GM23248 (cell line): Measurements from ENCODE around the gene ACE. TPM values are rescaled to one million over a fixed set of nuclear protein-coding genes. Genes with fewer than 3 reads are reported as not detected.
A peak's percentile ranks its signal among the peaks of the same experiment; 100 is the strongest.

Experiments used
- DNase-seq: peaks from one replicate; pipeline ENCODE4 v3.0.0-alpha.2; 2015
- H2AFZ ChIP-seq: fragments of 200-600 bp; sonication (generic); 2 replicates; pipeline ENCODE4 v1.6.1; 2016; ENCODE audit warnings: antibody characterized with exemption
- H3F3A ChIP-seq: fragments of 200-600 bp; sonication (generic); 2 replicates; pipeline ENCODE4 v1.6.1; 2016; ENCODE audit warnings: mild to moderate bottlenecking, antibody characterized with exemption, mixed run types; ENCODE audit not compliant: insufficient read depth
- H3K27ac ChIP-seq: fragments of 200-600 bp; sonication (generic); 2 replicates; pipeline ENCODE4 v1.5.1; 2016; ENCODE audit warnings: mild to moderate bottlenecking
- H3K27me3 ChIP-seq: fragments of 200-600 bp; sonication (generic); replicated peaks from 2 replicates; pipeline ENCODE4 v1.6.1; 2016; ENCODE audit warnings: mild to moderate bottlenecking; ENCODE audit not compliant: insufficient read depth
- H3K36me3 ChIP-seq: fragments of 200-600 bp; sonication (generic); 2 replicates; pipeline ENCODE4 v1.6.1; 2016; ENCODE audit warnings: low read depth, mild to moderate bottlenecking
- H3K4me1 ChIP-seq: fragments of 200-600 bp; sonication (generic); 2 replicates; pipeline ENCODE4 v1.6.1; 2016; ENCODE audit warnings: mild to moderate bottlenecking; ENCODE audit not compliant: insufficient read depth
- H3K4me2 ChIP-seq: fragments of 200-600 bp; sonication (generic); one replicate; pipeline ENCODE4 v1.6.1; 2016; ENCODE audit warnings: mild to moderate bottlenecking; ENCODE audit not compliant: unreplicated experiment
- H3K4me3 ChIP-seq: fragments of 200-600 bp; sonication (generic); 2 replicates; pipeline ENCODE4 v1.5.1; 2016; ENCODE audit warnings: mild to moderate bottlenecking
- H3K79me2 ChIP-seq: fragments of 200-600 bp; sonication (generic); 2 replicates; pipeline ENCODE4 v1.6.1; 2016; ENCODE audit warnings: mild to moderate bottlenecking; ENCODE audit not compliant: insufficient read depth
- H3K9ac ChIP-seq: fragments of 200-600 bp; sonication (generic); 2 replicates; pipeline ENCODE4 v1.6.1; 2016; ENCODE audit warnings: mild to moderate bottlenecking
- H3K9me2 ChIP-seq: fragments of 200-600 bp; sonication (generic); 2 replicates; pipeline ENCODE4 v1.6.1; 2016; ENCODE audit warnings: mixed run types, mild to moderate bottlenecking, moderate library complexity; ENCODE audit not compliant: insufficient read depth
- H3K9me3 ChIP-seq: fragments of 200-600 bp; sonication (generic); one replicate; pipeline ENCODE4 v1.6.1; 2017; ENCODE audit warnings: low read depth
- H4K20me1 ChIP-seq: fragments of 200-600 bp; sonication (generic); 2 replicates; pipeline ENCODE4 v1.6.0; 2016; ENCODE audit not compliant: insufficient read depth
- EZH2 ChIP-seq: fragments of 200-600 bp; sonication (generic); IDR thresholded peaks from 2 replicates; pipeline ENCODE4 v1.6.1; 2018; ENCODE audit warnings: antibody characterized with exemption, mild to moderate bottlenecking; ENCODE audit not compliant: insufficient read depth, poor library complexity, severe bottlenecking
- EZH2phosphoT487 ChIP-seq: fragments of 200-600 bp; sonication (generic); IDR thresholded peaks from 2 replicates; pipeline ENCODE4 v1.6.1; 2018; ENCODE audit warnings: antibody characterized with exemption, moderate library complexity, mild to moderate bottlenecking, low read depth; ENCODE audit not compliant: insufficient read depth
- WGBS, 2 experiments: methylation state at CpG; one replicate each; pipeline ENCODE4 v1.1.6; 2015 to 2017; ENCODE audit warnings: low lambda C conversion rate in 2 of 2, low coverage in 1 of 2; ENCODE audit errors: missing lambda C conversion rate in 2 of 2; 5-methylcytosine and 5-hydroxymethylcytosine counted together
- in situ Hi-C: fragments of 300-500 bp; cut with MboI; formaldehyde crosslinking; loops from 2 replicates; pipeline ENCODE4 v1.15.0; 2020
- polyA plus RNA-seq: library from polyadenylated mRNA; unstranded; fragments of >200 nt; fragmentation: Nextera tagmentation; extraction: Ambion mirVana; gene quantifications from 2 replicates; pipeline ENCODE4 v1.2.1, GENCODE V29; 2016
- total RNA-seq: library from RNA; depleted of rRNA; stranded (reverse); fragments of >200 nt; shearing (Covaris generic); gene quantifications from 2 replicates; pipeline ENCODE4 v1.2.3, GENCODE V29; 2014

ACE gene
- total and polyA plus RNA-seq, 2 experiments from 2014 or later = 2.2 to 3.4 TPM

DNA sequence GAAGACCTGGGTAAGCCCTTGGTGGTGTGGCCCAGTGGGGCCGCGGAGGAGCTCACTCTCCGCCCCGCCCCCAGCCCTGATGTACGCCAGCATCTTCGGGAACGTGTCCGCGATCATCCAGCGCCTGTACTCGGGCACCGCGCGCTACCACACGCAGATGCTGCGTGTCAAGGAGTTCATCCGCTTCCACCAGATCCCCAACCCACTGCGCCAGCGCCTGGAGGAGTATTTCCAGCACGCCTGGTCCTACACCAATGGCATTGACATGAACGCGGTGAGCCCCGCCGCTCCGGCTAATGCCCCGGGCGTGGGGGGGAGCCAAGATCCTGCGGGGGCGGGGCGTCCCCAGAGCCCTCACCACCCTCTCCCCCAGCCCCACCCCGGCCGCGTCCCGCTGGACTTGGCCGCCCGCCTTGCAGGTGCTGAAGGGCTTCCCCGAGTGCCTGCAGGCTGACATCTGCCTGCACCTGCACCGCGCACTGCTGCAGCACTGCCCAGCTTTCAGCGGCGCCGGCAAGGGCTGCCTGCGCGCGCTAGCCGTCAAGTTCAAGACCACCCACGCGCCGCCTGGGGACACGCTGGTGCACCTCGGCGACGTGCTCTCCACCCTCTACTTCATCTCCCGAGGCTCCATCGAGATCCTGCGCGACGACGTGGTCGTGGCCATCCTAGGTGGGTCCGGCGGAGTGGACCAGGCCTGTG lies 61.3 kb downstream of the ACE start:
- no peaks in the 10 kb centered on the region for H4K20me1 ChIP-seq
- no peaks in the 10 kb centered on the region for H3K4me1 ChIP-seq
- no peaks in the 10 kb centered on the region for H3K9me3 ChIP-seq
- WGBS, 2 experiments = 7 to 8% methylated on average over 45 to 53 of the region's 62 CpGs
- H3K4me2 ChIP-seq = peak overlapping the region; percentile 4
- no peak overlapping the region for H3K9ac ChIP-seq
- no peaks in the 10 kb centered on the region for H3F3A ChIP-seq
- H3K27me3 ChIP-seq = peaks cover 22% of the 10 kb centered on the region
- 0 out of 2 replicates have a peak overlapping the region, but pooled peaks have one; percentile 2 for H3K4me3 ChIP-seq
- no peaks in the 10 kb centered on the region for H3K79me2 ChIP-seq
- no peak overlapping the region for H3K27ac ChIP-seq
- H3K36me3 ChIP-seq = no peaks in the 10 kb centered on the region
- peak; percentile 40 for DNase-seq
- in situ Hi-C loops = no loop called here
- TF ChIP-seq EZH2 = no peak
- TF ChIP-seq EZH2phosphoT487 = no peak
- H2AFZ ChIP-seq = no peak overlapping the region
- H3K9me2 ChIP-seq = no peaks in the 10 kb centered on the region

DNA sequence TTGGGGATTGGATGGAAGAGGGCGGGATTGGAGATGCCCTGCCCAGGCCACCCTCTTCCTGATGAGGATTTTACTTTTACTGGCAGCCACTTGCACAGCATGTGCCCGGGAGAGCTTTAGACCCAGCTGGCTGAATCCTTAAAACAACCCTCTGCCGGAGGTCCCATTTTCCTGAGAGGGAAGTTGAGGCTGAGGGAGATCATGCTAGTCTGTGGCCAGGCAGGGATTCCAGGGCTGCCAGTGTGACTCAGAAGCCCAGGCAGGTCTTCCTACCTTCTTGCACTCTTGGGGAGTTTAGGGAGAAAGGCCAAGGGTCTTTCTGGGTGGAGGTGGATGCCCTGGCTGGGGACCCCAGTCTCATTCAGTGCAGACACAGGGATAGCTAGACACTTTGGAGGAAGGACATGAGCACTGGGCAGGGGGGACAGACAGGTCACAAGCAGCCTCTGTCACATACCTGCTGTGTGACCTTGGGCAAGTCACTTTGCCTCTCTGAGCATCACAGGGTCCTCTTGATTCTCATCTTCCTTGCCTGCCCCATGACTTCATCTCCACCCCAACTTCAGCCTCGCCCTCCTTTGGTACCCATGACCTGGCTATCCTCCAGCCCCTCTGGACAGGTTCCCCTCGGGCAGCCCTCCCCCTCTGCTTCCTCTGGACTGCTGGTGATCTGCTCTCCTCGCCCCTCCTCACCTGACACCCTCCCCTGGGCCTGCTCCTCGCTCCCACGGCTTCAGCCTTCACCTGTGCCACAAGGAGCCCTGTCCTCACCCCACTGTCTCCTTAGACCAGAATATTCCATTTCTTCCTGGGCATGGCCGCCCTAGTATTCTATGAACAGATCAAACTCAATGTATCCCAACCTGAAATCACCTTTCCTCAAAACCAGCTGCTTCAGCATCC lies 62.1 kb downstream of the ACE start:
- Histone ChIP-seq H3K4me3 (no peak overlapping the region), H3K27me3 (peaks cover 22% of the 10 kb centered on the region), H3K9me2 (no peaks in the 10 kb centered on the region), H3K4me2 (no peak overlapping the region), H4K20me1 (no peaks in the 10 kb centered on the region), H3K36me3 (no peaks in the 10 kb centered on the region), H3K4me1 (no peaks in the 10 kb centered on the region), H2AFZ (no peak overlapping the region), H3K79me2 (no peaks in the 10 kb centered on the region), H3F3A (no peaks in the 10 kb centered on the region), H3K9me3 (no peaks in the 10 kb centered on the region), H3K9ac (no peak overlapping the region), H3K27ac (no peak overlapping the region)
- in situ Hi-C loops = no loop called here
- TF ChIP-seq EZH2phosphoT487 = no peak
- no peak for TF ChIP-seq EZH2
- DNase-seq = no peak
- 58 to 67% methylated on average over 9 of the region's 9 CpGs for WGBS, 2 experiments

DNA sequence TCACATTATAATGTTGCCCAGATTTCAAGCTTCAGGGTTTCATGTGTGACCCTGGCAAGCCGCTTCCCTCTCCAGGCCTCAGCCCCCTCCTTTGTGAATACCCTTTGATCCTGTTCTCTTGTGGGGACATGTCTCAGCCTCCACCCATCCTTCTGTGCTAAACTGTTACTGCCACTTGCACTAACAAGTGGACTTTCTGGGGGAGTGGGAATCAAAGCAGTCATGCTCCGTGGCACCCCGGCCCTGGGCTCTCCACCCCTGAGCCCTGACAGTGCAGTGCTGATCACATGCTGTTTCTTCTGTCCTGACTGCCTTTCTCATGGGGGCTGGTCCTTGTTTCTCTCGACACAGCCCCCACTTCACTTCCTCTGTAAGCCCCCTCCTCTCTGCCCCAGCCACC lies 63.7 kb downstream of the ACE start:
- Histone ChIP-seq H2AFZ (no peak overlapping the region), H3K9me2 (no peaks in the 10 kb centered on the region), H3K9ac (no peak overlapping the region), H4K20me1 (no peaks in the 10 kb centered on the region), H3K79me2 (no peaks in the 10 kb centered on the region), H3K27ac (no peak overlapping the region), H3K9me3 (no peaks in the 10 kb centered on the region), H3K27me3 (peaks cover 22% of the 10 kb centered on the region), H3K4me3 (no peak overlapping the region), H3K36me3 (no peaks in the 10 kb centered on the region), H3F3A (no peaks in the 10 kb centered on the region), H3K4me1 (no peaks in the 10 kb centered on the region), H3K4me2 (no peak overlapping the region)
- WGBS, 2 experiments = 79 to 80% methylated on average over 4 of the region's 4 CpGs
- in situ Hi-C loops = no loop called here
- TF ChIP-seq EZH2 (no peak), EZH2phosphoT487 (no peak)
- DNase-seq = no peak

DNA sequence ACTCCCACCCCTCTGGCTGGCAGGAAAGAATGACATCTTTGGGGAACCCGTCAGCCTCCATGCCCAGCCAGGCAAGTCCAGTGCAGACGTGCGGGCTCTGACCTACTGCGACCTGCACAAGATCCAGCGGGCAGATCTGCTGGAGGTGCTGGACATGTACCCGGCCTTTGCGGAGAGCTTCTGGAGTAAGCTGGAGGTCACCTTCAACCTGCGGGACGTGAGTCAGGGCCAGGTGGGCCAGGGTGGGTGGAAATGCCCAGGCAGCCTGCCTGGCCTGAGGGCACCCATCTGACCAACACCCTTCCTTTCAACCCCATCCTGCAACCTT lies 65.3 kb downstream of the ACE start:
- DNase-seq = no peak
- peaks cover 22% of the 10 kb centered on the region for H3K27me3 ChIP-seq
- in situ Hi-C loops = no loop called here

More for the DNA sequence above, 65.3 kb downstream of the ACE start:
- WGBS, 2 experiments = 91 to 92% methylated on average over 9 of the region's 9 CpGs
- Histone ChIP-seq H3K9me2 (no peaks in the 10 kb centered on the region), H3K27ac (no peak overlapping the region), H3K36me3 (no peaks in the 10 kb centered on the region), H3K4me1 (no peaks in the 10 kb centered on the region), H3F3A (no peaks in the 10 kb centered on the region), H3K79me2 (no peaks in the 10 kb centered on the region), H3K4me3 (no peak overlapping the region), H3K9ac (no peak overlapping the region), H3K9me3 (no peaks in the 10 kb centered on the region), H4K20me1 (no peaks in the 10 kb centered on the region), H3K4me2 (no peak overlapping the region), H2AFZ (no peak overlapping the region)
- no peak for TF ChIP-seq EZH2phosphoT487
- no peak for TF ChIP-seq EZH2
